AG08396 (cell line): ENCODE data around the gene ZNF717.
"Not testable (repeated sequence)": the region's sequence is repeated elsewhere in the genome, so short reads cannot be mapped to it uniquely, and the experiment has no call there.

Source experiments
- DNase-seq: peaks from one replicate; pipeline ENCODE4 v3.0.0; 2012; ENCODE audit warnings: low spot score, mixed read lengths

Gene ZNF717

DNA sequence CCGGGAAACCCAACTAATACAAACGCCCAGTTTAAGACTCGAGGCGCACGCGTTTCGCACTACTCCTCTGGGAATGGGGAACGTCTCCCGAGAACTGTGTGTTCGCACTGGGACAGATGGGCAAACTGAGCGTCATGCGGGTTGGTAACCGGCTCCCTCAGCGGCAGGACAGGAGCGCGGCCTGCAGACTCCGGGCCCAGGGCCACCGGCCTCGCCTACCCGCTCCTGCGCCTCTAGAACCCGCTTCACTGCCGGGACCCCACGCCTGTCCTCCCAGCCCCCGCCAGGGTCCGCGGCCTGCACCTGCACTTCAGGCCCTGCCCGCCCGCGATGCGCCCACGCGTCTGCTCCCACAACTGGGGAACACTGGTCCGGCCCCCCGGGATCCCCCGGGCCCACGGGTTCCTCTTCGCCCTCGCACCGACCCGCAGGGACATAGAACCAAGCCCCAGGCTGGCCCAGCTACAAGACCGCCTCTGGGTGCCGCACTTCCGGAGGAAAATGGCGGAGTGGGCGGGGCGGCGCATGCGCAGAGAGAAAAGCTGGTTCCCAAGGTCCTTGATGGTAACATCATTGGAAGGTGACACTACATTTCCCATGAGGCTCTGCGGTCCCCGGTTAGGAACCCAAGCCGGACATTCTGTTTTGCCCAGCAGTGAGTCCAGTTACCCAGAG is at the start of gene ZNF717:
Gene ZNF717, minus strand, starts transcription at position 469 of the 675 bp plus-strand sequence. CDS start 2,187 bp downstream, outside the sequence.
- DNase-seq, result peak; percentile 37

DNA sequence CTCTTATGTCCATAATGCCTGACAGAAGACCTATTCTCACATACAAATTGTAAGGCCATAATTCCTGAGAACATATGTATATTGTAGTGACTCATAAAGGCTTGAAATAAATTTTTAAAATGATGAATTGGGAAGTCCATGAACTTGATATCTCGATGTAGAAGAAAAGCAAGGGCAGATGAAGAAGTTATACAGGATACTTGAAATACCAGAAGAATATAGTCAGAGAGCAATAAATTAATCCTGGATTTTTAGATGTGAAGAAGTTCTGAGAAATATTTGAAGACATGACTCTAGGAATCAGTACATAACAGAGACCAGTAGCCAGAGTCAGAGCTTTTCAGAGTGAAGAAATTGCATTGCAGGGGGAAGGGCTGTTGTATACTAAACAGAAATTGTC is 45.7 kb upstream of the ZNF717 start:
- DNase-seq, result not testable (repeated sequence)

DNA sequence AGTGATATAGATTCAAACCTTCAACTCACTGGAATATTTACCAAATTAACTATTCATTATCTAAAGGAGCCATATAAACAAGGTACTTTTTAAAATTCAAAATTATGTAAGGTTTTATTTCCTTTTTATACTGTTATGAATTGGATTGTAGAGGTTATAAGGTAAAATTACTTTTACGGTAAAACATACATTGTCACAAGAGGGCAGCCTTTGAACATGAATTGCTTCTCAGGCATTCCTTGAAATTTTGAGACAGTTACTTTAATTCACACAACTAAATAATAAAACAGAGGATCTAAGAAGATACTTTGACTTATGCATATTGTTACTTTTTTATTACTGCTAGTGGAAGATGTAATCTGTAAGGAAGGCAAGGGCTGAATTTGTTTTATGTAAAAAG is 32.7 kb upstream of the ZNF717 start:
- DNase-seq, result not testable (repeated sequence)

DNA sequence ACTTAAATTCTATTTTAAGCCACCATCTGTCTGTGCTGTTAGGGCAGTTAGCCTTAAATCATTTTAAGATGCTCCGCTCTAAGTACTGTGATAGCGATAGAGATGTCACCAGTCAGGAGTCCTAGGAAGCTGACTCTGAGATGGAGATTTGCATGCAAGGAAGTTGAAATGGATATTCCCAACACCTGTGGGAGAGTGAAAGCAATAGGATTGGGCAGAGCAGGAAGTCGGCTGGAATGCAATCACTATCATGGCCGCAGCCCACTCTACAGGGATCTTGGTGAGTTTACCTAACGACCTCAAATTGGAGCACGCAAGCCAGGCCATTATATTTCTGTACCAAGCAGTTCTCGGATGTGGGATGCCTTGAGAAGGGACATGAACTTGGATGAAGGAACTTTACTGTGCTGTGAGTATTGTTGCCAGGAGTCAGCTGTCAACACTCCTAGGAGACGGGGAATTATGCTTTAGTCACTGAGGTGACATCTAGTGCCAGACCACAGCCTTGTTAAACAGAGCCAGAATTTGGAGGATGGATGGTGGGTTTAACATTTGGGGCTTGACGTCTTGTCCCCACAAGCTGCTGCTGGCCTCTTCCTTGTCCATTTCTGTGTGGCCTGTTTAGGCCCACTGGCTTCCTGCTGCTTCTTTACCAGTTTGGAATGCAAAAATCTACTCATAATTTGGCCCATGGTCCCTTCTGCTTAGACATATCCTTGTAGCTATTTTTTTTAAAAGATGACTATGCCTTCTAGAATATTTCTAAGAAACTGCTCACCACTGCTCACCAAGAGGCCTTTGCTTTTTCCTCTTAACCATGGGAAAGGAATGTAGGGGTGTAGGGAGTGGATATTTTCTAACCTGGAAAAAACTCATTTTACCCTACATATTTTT is 31.2 kb upstream of the ZNF717 start:
- peak; percentile 21 for DNase-seq

DNA sequence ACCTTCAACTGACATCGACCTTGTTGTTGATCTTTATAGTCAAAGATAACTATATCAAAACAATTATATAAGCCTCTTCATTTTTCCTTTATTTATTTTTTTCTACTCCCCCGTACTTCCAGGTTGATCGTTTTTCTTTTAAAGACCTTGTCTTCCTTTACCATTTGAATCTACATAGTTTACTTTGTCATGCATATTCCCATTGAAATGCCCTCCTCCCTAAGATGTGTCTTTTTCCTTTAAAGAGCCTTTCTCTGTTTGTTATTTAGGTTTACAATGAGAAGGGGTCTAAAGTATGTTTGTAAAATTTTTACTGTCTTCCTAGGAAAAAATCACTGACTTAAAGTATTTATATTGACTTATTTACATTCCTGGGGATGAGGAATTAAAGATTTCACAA is 29.4 kb upstream of the ZNF717 start:
- DNase-seq, result no peak

DNA sequence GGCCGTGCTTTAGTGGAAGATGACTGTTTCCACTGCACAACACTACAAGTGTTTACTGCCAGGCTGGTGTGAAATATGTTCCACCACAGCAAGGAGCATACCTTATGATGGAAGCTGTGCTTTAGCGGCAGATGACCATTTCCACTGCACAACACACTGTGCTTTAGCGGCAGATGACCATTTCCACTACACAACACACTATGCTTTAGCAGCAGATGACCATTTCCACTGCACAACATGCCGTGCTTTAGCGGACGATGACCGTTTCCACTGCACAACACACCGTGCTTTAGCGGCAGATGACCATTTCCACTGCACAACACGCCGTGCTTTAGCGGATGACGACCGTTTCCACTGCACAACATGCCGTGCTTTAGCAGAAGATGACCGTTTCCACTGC is 2.8 kb downstream of the ZNF717 start:
- no peak for DNase-seq

DNA sequence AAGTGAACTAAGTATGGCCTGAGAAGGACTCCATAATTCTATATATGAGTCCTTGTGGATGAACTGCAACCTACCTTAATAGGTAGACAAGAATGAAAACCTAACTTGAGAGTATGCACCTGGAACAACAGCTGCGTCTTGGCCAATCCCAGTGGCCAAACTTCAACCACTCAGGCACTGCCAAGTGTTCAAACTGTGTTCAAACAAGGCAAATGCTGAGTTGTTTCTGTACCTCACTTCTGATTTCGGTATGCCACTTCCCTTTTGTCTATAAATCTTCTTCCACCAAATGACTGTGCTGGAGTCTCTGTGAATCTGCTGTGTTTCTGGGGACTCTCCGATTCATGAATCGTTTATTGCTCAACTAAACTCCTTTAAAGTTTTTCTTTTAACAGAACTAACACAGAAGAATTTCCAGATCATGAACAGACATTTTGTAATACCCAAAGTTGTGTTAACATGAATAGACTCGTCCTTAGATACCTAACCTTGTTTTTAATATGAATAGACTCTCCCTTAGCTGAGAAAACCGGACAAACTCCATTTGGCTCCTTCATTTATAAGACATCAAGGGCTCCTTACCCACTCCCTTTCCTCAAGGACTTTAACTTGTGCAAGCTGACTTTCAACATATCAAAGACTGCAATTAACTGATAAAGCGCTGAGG is 4.1 kb downstream of the ZNF717 start:
- DNase-seq, result no peak

DNA sequence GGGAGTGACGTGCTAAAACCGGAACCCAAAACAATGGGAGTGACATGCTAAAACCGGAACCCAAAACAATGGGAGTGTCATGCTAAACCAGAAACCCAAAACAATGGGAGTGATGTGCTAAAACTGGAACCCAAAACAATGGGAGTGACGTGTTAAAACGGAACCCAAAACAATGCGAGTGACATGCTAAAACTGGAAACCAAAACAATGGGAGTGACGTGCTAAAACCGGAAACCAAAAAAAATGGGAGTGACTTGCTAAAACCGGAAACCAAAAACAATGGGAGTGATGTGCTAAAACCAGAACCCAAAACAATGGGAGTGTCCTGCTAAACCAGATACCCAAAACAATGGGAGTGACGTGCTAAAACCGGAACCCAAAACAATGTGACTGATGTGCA is 7.6 kb downstream of the ZNF717 start:
- DNase-seq, result not testable (repeated sequence)

DNA sequence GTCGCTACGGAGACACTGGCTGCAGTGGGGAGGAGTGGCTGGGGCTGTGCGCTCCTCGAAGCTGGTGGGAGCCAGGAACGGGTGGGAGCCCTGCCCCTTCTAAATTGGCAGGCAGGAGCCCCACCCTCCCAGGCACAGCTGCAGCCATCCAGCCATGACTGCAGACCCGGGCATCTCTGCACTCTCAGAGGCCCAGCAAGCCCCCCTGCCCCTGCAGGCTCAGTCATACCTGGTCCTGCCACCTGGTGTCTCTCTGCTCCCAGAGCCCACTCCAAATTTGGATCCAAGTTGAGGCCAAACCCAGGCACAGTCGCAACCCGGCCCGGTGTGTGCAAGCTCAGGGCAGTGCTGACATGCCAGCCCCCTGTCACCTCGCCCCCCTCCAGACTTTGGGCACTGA is 13.7 kb downstream of the ZNF717 start:
- not testable (repeated sequence) for DNase-seq

DNA sequence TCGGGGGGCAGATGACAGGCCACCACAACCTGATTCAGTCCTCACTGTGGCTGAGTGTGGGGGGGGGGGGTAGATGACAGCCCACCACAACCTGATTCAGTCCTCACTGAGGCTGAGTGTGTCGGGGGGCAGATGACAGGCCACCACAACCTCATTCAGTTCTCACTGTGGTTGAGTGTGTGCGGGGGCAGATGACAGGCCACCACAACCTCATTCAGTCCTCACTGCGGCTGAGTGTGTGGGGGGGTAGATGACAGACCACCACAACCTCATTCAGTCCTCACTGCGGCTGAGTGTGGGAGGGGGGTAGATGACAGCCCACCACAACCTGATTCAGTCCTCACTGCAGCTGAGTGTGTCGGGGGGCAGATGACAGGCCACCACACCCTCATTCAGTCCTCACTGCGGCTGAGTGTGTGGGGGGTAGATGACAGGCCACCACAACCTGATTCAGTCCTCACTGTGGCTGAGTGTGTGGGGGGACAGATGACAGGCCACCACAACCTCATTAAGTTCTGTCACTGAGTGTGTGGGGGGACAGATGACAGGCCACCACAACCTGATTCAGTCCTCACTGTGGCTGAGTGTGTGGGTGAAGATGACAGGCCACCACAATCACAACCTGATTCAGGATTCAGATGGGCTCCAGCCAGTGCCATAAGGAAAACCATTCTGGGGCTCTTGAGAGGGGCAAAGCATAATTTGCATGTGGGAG is 16.9 kb downstream of the ZNF717 start:
- DNase-seq, result no peak

DNA sequence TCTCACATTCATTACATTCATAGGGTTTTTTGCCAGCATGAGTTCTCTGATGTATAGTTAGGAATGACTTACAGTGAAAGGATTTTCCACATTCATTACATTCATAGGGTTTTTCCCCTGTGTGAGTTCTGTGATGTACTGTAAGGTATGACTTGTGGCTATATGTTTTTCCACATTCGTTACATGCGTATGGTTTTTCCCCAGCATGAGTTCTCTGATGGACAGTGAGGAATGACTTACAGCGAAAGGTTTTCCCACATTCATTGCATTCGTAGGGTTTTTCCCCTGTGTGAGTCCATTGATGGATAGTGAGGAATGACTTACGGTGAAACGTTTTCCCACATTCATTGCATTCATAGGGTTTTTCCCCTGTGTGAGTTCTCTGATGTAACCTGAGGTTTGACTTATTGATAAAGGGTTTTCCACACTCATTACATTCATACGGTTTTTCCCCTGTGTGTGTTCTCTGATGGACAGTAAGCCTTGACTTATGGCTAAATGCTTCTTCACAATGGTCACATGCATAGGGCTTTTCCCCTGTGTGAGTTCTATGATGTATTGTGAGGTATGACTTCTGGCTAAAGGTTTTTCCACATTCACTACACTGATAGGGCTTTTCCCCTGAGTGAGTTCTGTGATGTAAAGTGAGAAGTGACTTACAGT is 47.4 kb downstream of the ZNF717 start:
- no peak for DNase-seq

DNA sequence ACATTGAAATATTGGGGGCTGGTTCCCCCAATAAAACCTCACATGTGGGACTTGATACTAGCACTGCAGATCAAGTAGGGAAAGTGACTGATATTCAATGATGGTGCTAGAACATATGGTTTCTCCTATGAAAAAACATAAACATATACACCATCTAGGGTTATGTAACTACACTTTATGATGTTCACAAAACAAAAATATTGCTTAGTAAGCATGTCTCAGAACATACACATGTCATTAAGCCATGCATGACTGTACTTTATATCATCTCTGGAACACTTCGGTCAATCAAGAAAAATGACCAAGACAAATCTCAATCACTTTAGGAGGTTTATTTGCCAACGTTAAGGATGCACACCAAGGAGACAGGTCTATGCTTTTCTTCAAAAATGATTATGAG is 57.4 kb downstream of the ZNF717 start:
- no peak for DNase-seq

DNA sequence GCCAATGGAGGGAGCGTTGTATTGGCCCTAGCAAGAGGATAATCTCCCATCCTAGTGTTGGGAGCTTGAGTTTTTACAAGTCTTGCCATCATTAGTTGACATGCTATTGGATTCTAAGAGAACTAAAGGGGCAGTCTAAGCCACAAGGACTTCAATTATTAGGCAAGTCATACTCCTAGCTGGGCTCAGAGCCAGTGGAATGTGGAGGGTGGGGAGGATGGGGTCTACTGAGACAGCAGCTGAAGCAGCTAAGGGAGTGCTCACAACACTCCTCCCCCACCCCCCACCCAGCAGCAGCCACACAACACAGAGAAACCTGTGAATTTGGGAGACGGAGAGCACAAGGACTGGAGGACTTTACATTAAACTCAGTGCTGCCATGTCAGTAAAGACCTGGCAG is 93.3 kb downstream of the ZNF717 start:
- DNase-seq, result no peak

DNA sequence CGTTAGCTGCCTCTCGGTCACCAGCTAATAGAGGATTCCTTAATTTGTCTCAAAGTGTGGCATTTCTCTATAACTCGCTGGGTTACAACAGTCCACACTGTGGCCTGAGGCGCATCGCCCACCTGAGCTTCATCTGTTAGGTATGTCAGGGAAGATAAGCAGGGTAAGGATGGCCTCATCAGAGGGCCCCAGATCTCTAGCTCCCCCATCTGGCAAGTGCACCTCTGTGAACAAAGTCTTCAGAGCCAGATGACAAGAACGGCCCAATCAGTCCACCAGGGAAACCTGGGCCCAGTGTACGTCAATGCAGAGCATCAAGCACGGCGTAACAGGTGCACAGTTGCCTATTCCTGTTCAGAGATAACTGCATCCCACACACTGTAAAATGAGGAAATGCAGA is 98.0 kb downstream of the ZNF717 start:
- DNase-seq, result no peak
